ENCODE results near the gene URB1. TPM values are rescaled to one million over a fixed set of nuclear protein-coding genes. Genes with fewer than 3 reads are reported as not detected.

URB1 gene
- total and polyA plus RNA-seq, 2 experiments from 2014 or later: 7.7 to 44.1 TPM

DNA sequence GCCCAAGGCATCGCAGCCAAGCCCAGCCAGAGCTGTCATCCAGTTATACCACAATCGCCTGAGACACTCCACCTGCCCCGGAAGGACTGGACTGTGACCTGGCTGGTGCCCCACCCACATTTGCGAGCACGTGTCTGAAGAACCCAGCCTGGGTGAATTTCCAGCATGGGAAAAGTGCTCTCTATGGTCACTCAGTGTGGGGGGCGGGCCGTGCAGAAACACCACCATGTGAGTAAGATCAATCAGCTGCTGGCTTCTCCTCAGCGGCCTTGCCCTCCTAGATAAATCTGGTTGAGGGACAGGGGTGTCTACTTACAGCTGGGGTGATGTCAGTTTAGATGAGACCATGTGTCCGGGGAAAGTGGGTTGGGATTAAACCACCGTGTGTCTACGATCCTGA is 44.8 kb downstream of the URB1 start (continued):
- TF ChIP-seq, protein P1, sequence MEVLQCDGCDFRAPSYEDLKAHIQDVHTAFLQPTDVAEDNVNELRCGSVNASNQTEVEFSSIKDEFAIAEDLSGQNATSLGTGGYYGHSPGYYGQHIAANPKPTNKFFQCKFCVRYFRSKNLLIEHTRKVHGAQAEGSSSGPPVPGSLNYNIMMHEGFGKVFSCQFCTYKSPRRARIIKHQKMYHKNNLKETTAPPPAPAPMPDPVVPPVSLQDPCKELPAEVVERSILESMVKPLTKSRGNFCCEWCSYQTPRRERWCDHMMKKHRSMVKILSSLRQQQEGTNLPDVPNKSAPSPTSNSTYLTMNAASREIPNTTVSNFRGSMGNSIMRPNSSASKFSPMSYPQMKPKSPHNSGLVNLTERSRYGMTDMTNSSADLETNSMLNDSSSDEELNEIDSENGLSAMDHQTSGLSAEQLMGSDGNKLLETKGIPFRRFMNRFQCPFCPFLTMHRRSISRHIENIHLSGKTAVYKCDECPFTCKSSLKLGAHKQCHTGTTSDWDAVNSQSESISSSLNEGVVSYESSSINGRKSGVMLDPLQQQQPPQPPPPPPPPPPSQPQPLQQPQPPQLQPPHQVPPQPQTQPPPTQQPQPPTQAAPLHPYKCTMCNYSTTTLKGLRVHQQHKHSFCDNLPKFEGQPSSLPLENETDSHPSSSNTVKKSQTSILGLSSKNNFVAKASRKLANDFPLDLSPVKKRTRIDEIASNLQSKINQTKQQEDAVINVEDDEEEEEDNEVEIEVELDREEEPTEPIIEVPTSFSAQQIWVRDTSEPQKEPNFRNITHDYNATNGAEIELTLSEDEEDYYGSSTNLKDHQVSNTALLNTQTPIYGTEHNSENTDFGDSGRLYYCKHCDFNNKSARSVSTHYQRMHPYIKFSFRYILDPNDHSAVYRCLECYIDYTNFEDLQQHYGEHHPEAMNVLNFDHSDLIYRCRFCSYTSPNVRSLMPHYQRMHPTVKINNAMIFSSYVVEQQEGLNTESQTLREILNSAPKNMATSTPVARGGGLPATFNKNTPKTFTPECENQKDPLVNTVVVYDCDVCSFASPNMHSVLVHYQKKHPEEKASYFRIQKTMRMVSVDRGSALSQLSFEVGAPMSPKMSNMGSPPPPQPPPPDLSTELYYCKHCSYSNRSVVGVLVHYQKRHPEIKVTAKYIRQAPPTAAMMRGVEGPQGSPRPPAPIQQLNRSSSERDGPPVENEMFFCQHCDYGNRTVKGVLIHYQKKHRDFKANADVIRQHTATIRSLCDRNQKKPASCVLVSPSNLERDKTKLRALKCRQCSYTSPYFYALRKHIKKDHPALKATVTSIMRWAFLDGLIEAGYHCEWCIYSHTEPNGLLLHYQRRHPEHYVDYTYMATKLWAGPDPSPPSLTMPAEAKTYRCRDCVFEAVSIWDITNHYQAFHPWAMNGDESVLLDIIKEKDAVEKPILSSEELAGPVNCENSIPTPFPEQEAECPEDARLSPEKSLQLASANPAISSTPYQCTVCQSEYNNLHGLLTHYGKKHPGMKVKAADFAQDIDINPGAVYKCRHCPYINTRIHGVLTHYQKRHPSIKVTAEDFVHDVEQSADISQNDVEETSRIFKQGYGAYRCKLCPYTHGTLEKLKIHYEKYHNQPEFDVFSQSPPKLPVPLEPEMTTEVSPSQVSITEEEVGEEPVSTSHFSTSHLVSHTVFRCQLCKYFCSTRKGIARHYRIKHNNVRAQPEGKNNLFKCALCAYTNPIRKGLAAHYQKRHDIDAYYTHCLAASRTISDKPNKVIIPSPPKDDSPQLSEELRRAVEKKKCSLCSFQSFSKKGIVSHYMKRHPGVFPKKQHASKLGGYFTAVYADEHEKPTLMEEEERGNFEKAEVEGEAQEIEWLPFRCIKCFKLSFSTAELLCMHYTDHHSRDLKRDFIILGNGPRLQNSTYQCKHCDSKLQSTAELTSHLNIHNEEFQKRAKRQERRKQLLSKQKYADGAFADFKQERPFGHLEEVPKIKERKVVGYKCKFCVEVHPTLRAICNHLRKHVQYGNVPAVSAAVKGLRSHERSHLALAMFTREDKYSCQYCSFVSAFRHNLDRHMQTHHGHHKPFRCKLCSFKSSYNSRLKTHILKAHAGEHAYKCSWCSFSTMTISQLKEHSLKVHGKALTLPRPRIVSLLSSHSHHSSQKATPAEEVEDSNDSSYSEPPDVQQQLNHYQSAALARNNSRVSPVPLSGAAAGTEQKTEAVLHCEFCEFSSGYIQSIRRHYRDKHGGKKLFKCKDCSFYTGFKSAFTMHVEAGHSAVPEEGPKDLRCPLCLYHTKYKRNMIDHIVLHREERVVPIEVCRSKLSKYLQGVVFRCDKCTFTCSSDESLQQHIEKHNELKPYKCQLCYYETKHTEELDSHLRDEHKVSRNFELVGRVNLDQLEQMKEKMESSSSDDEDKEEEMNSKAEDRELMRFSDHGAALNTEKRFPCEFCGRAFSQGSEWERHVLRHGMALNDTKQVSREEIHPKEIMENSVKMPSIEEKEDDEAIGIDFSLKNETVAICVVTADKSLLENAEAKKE (CRISPR knock-in tag; IDR thresholded peaks at IDR 0.05): no peak
- no peak for TF ChIP-seq ZNF331 (CRISPR knock-in tag; IDR thresholded peaks at IDR 0.05; ENCODE audit: low read depth)
- TF ChIP-seq STAT1 (IDR thresholded peaks at IDR 0.05; ENCODE audit: unreplicated experiment): no peak
- TF ChIP-seq EZH2 (IDR thresholded peaks at IDR 0.05; ENCODE audit: low read depth, unreplicated experiment): no peak
- TF ChIP-seq, protein P2, sequence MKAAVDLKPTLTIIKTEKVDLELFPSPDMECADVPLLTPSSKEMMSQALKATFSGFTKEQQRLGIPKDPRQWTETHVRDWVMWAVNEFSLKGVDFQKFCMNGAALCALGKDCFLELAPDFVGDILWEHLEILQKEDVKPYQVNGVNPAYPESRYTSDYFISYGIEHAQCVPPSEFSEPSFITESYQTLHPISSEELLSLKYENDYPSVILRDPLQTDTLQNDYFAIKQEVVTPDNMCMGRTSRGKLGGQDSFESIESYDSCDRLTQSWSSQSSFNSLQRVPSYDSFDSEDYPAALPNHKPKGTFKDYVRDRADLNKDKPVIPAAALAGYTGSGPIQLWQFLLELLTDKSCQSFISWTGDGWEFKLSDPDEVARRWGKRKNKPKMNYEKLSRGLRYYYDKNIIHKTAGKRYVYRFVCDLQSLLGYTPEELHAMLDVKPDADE (IDR thresholded peaks at IDR 0.05): no peak
- no peak for TF ChIP-seq CREB1 (CRISPR knock-in tag; IDR thresholded peaks at IDR 0.05; ENCODE audit: low read depth)
- TF ChIP-seq EZH2phosphoT487 (IDR thresholded peaks at IDR 0.05; ENCODE audit: unreplicated experiment): no peak

DNA sequence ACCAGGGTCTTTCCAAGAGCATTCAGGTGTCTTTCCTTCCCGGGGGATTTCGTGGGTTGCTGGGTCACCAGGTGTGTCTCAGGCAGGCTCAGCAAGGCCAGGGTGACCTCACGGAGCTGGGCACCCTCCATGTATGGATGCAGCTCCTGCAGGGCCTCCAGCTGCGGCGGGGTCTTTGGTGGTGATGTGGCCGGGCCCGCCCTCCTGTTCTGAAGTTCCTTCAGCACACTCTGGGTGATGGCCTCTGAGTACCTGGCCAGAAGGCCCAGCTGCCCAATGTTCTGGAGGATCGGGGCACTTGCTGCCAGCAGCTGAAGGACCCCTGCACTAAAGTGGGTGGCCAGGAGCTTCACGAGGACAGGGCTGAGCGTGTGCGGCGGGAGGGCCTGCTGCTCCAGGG is 45.5 kb downstream of the URB1 start:
- Mint-ChIP-seq H3K9me3 (no peaks in the 10 kb centered on the region; the same call in 2 of the 3 replicates), H3K27ac (no peak overlapping the region), H3K27me3 (ENCODE audit: insufficient read depth, low read depth, poor library complexity) (peaks cover 6% of the 10 kb centered on the region), H3K4me1 (no peaks in the 10 kb centered on the region), H3K36me3 (ENCODE audit: low read depth) (peaks cover 90% of the 10 kb centered on the region), H3K4me3 (no peak overlapping the region)
- no peak for ATAC-seq
- Histone ChIP-seq H4K20me1 (replicated peaks; ENCODE audit: insufficient read depth) (peaks cover 15% of the 10 kb centered on the region), H3K79me2 (replicated peaks; ENCODE audit: insufficient read depth) (0 out of 2 replicates have a peak, but pooled peaks cover 10% of the 10 kb centered on the region), H3K4me2 (no peak overlapping the region), H3K9me2 (ENCODE audit: insufficient read depth) (no peaks in the 10 kb centered on the region), H3K4me3 (no peak overlapping the region), H3K4me1 (ENCODE audit: insufficient read depth) (no peaks in the 10 kb centered on the region), H3F3A (replicated peaks; ENCODE audit: low read depth) (no peaks in the 10 kb centered on the region), H2AFZ (no peak overlapping the region), H3K27ac (ENCODE audit: low read depth) (no peak overlapping the region), H3K27me3 (ENCODE audit: insufficient read depth) (no peaks in the 10 kb centered on the region), H3K36me3 (ENCODE audit: insufficient read depth) (peaks cover 68% of the 10 kb centered on the region)
- DNase-seq (ENCODE audit: low spot score): no peak
- TF ChIP-seq, protein P1 (CRISPR knock-in tag; IDR thresholded peaks at IDR 0.05): no peak
- TF ChIP-seq EZH2 (IDR thresholded peaks at IDR 0.05; ENCODE audit: low read depth, unreplicated experiment) (no peak), JUNB (IDR thresholded peaks at IDR 0.05; ENCODE audit: unreplicated experiment) (no peak), CREB1 (CRISPR knock-in tag; IDR thresholded peaks at IDR 0.05; ENCODE audit: low read depth) (no peak), EZH2phosphoT487 (IDR thresholded peaks at IDR 0.05; ENCODE audit: unreplicated experiment) (no peak)
